Stimulated activated CD8-positive, alpha-beta memory T cell treated with anti-CD3 and anti-CD28 coated beads, Interleukin-7, amount 100 ng/mL, for 48 hours (primary cell): ENCODE results near the gene B3GAT2.
"Not testable (repeated sequence)": the region's sequence is repeated elsewhere in the genome, so short reads cannot be mapped to it uniquely, and the experiment has no call there.

Experiments
- DNase-seq, 2 donors: peaks; one replicate each; pipeline ENCODE4 v3.0.0-alpha.2; 2020; ENCODE audit warnings: low read depth in 1 of 2; ENCODE audit errors: extremely low read depth in 1 of 2

Gene B3GAT2

DNA sequence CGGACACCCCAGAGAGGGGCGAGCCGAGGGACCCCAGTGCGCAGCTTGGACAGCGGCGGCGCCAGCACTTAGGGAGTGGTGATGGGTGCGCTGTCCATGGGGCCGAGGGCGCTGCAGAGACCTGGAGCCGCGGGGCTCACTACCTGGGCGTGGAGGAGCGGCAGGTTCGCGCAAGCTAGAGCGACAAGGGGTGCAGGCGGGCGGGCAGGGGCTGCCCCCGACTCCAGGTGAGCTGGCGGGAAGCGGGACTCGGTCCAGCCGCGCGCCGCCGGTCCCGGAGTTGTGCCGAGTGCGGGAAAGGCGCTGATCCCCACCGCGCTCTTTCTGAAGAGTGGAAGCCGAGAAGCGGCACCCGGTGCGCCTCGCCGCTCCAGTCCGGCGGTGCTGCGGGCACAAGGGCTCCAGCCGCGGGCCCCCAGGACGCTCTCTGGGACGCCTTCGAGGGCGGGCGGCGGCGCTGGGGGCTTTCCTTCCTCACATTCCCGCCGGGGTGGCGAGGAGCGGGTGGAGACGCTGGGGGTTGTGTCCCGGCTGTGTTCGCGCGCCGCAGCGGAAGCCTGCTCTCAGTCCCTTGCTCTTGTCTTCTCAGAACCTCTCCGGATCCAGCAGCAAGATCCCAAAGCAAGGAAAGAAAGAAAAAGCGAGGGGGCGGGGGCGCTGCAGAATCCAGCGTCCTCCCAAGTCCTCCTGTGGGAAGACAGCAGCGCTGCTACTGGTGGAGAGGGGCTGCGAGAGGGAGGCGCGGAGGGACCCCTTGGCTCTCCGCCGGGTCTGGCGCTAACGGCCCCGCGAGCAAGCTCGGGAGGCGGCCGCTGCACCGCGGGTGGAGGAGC lies at the start of gene B3GAT2:
Gene B3GAT2 (minus strand): TSS at position 610 of the 833 bp plus-strand sequence. CDS start 631 bp downstream, outside the sequence.
- no peak for DNase-seq

DNA sequence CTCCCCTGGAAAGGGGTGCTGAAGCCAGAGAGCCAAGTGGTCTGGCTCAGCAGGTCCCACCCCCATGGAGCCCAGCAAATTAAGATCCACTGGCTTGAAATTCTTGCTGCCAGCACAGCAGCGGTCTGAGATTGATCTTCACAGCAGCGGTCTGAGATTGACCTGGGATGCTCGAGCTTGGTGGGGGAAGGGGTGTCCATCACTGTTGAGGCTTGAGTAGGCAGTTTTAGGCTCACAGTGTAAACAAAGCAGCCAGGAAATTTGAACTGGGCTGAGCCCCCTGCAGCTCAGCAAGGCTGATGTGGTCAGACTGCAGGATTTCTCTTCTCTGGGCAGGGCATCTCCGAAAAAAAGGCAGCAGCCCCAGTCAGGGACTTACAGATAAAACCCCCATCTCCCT lies 41.3 kb upstream of the B3GAT2 start:
- no peak for DNase-seq

DNA sequence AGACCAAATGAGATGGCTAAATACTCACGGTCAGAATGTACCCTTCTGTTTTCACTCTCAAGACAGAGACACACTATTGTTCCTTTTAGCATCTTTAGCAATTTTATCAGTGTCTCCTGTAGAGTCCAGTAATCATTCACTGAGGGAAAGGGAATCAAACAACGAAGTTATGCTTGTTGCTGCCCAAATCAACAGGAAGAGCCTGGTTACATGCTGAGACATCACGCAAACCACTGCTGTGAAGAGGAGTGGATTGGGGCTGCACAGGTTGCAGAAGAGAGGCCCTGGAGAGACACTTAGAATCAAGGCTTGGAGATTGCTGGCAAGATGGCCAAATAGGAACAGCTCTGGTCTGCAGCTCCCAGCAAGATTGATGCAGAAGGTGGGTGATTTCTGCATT lies 40.5 kb upstream of the B3GAT2 start:
- DNase-seq = no peak

GRCh38 chr6:70996106-70996505 lies 39.2 kb upstream of the B3GAT2 start:
- no peak for DNase-seq

DNA sequence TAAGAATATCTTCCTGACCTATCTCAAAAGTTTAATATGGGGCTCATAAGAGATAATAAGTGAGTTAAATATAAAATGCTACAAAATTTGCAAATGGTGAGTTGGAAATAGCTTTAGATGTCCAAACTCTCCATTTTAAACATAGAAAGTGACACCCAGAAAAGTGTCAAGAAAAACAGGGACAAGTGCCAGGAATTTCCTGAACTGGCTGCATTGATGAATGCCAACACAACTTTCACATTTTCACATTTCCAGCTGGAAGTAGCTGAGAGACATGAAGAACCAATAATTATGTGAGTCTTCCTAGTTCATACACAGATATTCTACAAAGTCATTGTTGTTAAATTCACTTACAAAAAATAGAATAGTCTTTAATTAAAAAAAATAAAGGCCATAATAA lies 38.6 kb upstream of the B3GAT2 start:
- DNase-seq = no peak

DNA sequence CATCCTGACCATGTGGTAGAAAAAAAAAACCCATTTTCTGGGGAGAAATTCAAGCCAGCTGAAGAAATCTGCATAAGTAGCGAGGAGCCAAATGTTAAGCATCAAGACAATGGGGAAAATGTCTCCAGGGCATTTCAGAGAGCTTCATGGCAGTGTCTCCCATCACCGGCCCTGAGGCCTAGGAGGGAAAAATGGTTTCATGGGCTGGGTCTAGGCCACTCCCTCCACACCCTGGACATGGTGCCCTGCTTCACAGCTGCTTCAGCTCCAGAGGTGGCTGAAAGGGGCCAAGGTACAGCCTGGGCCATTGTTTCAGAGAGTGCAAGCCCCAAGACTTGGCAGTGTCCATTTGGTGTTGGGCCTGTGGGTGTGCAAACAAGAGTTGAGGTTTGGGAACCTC lies 34.4 kb upstream of the B3GAT2 start:
- no peak for DNase-seq

DNA sequence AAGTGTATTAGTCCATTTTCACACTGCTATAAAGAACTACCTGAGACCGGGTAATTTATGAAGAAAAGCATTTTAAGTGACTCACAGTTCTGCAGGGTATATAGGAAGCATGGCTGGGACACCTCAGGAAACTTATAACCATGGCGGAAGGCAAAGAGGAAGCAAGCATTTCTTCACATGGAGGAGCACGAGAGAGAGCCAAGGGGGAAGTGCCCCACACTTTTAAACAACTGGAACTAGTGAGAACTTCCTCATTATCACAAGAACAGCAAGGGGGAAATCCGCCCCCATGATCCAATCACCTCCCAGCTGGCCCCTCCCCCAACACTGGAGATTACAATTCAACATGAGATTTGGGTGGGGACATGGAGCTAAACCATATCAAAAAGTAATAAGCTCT lies 28.3 kb upstream of the B3GAT2 start:
- no peak for DNase-seq

DNA sequence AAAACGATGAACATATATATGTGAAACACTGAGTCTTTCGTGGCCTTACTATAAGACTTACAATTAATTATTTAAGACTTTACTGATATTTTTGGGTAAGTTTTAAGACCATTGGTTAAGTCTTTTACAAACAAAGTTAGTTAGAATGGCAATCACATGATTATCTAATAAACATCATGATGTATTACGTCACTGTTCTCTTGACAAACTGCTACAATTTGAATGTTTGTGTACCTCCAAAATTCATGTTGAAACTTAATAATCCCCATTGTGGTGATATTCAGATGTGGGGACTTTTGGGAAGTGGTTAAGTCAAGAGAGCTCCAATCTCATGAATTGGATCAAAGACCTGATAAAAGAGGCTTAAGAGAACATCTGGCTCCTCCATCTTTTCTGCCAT lies 25.9 kb upstream of the B3GAT2 start:
- DNase-seq = no peak

DNA sequence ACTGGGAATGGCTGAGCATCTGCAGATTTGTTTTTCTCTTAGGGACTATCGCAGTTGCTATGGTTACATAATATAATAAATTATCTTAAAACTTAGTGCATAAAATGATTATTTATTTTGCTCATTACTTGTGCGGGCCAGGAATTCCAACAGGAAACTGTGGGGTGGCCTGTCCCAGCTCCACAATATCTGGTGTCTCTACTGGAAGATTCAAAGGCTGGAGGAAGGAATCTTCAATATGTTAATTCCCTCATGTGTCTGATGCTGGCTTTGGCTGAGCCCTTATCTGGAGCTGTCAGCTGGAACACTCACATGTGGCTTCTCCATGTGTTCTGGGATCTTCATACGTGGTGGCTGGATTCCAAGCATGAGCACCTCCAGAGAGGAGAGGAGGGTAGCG lies 23.9 kb upstream of the B3GAT2 start:
- DNase-seq = no peak

DNA sequence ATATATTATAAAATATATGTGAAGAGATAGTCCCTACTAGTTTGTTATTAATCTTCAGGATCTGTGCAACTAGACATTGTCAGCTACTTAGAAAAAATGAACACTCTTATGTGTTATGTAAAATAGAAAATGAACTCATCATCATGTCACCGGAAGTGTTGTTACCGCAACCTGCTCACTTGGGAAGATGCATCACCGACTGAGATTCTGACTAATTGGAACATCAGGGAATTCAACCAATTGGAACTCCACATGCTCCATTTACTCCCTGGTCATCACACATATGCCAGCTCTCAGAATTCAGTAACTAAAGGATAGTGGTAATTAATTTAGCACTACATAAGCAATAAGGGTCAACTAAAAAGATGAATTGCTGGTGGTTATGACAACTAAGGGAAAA lies 16.7 kb upstream of the B3GAT2 start:
- no peak for DNase-seq

- no peak for DNase-seq
Observed at GRCh38 chr6:70967049-70967448, 10.2 kb upstream of the B3GAT2 start.

DNA sequence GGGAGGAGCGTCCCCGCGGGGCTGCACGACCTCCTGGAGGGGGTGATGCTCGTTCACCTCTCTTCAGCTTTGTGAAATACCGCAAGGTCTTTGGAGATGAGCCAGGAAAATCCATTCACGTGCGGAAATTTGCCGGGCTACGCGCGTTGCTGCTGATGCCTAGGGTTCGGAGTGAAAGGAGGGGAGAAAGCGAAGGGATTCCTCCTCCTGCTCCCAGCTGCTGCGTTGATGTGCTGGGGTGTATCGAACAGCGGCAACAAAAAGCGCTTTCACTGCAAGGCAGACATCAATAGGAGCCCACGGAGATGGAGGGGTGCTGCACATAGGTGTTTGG lies 391 bp upstream of the B3GAT2 start:
- DNase-seq = no peak

- no peak for DNase-seq
Observed at GRCh38 chr6:70956191-70956450, 739 bp downstream of the B3GAT2 start.

DNA sequence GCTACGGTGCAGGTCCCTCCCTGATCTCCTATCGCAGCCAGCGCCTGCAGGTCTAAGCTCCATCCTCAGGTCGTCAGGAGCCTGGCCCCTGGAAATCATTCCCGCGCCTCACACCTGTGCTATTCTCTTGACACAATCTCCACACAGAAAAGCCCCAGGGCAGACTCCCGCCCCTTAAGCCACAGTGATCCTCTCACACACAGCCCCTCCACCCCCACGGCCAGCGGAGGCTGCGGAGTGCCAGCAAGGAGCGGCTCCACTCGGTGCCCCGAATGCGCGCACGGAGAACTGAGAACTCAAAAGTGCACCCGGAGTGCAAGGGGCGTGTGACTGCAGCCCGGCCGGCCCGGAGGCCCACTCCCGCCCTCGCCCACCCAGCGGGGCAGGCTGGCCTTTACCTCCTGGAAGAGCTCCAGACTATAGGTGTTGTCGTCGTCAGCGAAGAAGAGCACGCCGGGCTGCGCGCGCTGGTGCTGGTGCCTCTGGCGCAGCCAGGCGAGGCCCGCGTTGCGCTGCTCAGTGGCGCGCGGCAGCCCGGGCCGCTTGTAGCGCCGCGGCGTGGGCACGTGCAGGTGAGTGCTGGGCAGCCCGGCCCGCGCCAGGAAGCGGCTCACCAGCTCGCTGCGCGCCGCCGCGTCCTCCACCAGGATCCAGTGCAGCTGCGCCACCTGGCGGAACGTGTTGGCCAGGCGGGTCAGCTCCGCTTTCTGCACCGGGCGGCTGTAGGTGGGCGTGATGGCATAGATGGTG lies 1.2 kb downstream of the B3GAT2 start:
- DNase-seq = peak; percentile 66 to 77

DNA sequence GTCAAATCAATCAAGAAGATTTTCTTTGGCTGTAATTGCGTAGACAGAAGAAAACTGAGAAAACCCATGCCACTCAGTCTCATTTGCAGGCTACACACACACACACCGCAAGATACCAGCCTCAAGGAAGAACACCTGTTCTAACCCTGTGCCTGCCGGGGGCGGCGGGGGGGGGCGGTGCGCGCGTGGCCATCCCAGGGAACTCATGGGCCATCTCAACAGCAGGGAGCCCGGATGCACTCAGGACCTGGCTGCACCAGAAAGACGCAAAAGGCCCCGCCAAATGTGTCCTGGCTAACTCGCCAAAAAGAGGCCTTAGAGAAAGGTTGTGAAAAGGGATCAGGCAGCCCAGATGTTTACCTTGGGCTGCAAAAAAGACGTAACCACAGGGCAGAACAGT lies 2.1 kb downstream of the B3GAT2 start:
- no peak for DNase-seq

GRCh38 chr6:70954176-70954575 lies 2.7 kb downstream of the B3GAT2 start:
- no peak for DNase-seq

DNA sequence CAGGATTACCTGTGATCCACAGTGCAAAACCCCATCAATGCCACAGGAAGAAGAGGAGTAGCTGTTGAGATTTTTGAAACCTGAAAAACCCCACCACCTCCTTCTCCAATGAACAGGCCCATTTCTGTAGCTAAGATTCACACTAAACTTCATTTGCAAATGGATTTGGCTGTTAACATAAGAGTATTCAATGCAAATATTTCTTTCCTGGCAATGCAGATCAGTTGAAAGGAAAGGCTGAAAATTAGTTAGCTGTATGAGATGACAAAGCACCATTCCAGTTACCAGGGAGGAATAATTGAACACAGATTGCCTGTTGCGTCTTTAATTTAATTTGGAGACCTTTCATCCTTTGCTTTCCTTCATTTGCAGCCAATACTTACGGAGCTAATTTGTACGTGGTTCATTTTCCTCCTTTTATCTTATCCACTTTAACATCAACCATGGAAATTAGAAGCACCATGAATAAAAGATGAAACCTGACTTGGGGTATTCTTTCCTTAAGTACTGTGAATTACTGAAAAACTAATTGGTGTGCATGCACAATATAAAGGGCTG lies 4.2 kb downstream of the B3GAT2 start:
- DNase-seq = no peak

GRCh38 chr6:70944321-70944720 lies 12.5 kb downstream of the B3GAT2 start:
- not testable (repeated sequence) for DNase-seq

- DNase-seq = no peak
Observed at GRCh38 chr6:70933853-70934252, 23.0 kb downstream of the B3GAT2 start.

DNA sequence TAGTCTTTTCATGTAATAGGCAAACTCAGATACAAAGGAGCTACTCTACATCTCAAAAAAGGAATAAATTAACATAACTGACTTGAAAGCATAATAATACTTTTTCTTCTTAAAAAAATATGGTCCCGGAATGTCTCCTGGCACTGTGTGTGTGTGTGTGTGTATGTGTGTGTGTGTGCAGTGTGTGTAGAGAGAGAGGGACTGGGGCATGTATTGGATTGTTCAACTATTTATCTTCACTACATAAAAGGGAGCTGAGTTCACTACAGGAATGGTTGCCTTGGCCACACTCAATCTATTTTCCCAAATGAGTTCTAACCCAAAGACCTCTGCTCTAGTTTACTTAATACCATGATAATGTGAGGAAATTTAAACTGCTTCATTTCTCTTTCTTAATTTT lies 51.1 kb downstream of the B3GAT2 start:
- DNase-seq = no peak

- DNase-seq = no peak
Observed at GRCh38 chr6:70903665-70904452, 53.0 kb downstream of the B3GAT2 start.

DNA sequence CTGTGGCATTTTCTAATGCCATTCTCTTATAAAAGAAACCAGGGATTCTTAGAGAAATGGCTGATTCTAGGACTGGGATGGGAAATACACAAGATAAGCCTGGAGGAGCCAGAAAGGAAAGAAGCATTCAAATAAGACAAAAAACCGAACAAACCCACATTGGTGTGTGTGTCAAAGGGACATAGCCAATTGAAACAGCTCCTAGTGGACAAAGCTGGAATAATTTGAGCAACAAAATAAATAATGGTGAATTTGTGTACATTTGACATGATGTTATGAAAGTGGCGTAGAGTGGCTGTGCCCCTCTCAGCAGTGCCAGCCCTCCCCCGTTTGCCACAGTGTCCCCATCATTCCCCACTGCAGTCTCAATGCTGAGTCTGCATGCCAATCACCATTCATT lies 55.5 kb downstream of the B3GAT2 start:
- DNase-seq = no peak
